ENCODE measurements around the gene WASHC4. TPM values are rescaled to one million over a fixed set of nuclear protein-coding genes. Genes with fewer than 3 reads are reported as not detected.

WASHC4 gene
- total RNA-seq, 1 experiment from 2014 or later: 28.7 TPM

DNA sequence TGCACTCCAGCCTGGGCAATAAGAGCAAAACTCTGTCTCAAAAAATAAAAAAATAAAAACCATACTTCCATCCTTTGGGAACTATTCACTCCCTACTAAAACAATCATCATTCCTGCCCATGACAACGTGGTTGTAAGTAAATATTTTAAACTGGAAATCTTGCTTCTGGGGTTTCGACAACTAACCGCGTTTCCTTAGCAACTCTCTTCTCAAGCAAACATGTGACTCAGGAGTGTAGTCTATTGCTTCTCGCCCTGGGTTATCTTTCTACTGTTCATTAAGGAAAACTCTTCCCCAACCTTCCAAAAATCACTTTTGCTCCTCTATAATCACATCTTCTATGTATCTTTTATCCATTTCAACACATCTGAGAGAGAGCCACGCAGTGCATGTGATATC lies 106.6 kb downstream of the WASHC4 start:
- TF ChIP-seq, protein P1, sequence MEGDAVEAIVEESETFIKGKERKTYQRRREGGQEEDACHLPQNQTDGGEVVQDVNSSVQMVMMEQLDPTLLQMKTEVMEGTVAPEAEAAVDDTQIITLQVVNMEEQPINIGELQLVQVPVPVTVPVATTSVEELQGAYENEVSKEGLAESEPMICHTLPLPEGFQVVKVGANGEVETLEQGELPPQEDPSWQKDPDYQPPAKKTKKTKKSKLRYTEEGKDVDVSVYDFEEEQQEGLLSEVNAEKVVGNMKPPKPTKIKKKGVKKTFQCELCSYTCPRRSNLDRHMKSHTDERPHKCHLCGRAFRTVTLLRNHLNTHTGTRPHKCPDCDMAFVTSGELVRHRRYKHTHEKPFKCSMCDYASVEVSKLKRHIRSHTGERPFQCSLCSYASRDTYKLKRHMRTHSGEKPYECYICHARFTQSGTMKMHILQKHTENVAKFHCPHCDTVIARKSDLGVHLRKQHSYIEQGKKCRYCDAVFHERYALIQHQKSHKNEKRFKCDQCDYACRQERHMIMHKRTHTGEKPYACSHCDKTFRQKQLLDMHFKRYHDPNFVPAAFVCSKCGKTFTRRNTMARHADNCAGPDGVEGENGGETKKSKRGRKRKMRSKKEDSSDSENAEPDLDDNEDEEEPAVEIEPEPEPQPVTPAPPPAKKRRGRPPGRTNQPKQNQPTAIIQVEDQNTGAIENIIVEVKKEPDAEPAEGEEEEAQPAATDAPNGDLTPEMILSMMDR (conservative IDR thresholded peaks at IDR 0.05): no peak
- TF ChIP-seq EZH2 (IDR thresholded peaks at IDR 0.05; ENCODE audit: low read depth): no peak
- no peaks in the 10 kb centered on the region for H4K20me1 ChIP-seq (ENCODE audit: insufficient read depth)
- peak overlapping the region; percentile 75 for H3K27ac ChIP-seq
- H3K36me3 ChIP-seq (ENCODE audit: low read depth): no peaks in the 10 kb centered on the region; the same call in 1 of the 2 replicates
- no peaks in the 10 kb centered on the region for H3K79me2 ChIP-seq (ENCODE audit: low read depth)
- no peak overlapping the region for H3K4me3 ChIP-seq
- H2AFZ ChIP-seq: no peak overlapping the region
- no peaks in the 10 kb centered on the region for H3K9me3 ChIP-seq (ENCODE audit: insufficient read depth, low read depth)
- POLR2A ChIA-PET (ENCODE audit: unreplicated experiment): no interaction called here
- peak in 1 of 2 experiments; percentile 60 for DNase-seq
- peak overlapping the region; percentile 50; the same call in 1 of the 2 replicates for H3K4me2 ChIP-seq
- CTCF ChIA-PET: no interaction called here
- no peaks in the 10 kb centered on the region for H3K9me2 ChIP-seq (ENCODE audit: insufficient read depth)
- intact Hi-C loops (cut with micrococcal nuclease; ENCODE audit: unreplicated experiment): no loop called here
- BruUV-seq (replicated peaks): no TSS peak
- no peaks in the 10 kb centered on the region for H3K27me3 ChIP-seq (ENCODE audit: insufficient read depth, low read depth)
- H3F3A ChIP-seq (ENCODE audit: insufficient read depth, low read depth): peaks cover 8% of the 10 kb centered on the region; the same call in 1 of the 2 replicates
- peaks cover 31% of the 10 kb centered on the region for H3K4me1 ChIP-seq (replicated peaks; ENCODE audit: insufficient read depth)

DNA sequence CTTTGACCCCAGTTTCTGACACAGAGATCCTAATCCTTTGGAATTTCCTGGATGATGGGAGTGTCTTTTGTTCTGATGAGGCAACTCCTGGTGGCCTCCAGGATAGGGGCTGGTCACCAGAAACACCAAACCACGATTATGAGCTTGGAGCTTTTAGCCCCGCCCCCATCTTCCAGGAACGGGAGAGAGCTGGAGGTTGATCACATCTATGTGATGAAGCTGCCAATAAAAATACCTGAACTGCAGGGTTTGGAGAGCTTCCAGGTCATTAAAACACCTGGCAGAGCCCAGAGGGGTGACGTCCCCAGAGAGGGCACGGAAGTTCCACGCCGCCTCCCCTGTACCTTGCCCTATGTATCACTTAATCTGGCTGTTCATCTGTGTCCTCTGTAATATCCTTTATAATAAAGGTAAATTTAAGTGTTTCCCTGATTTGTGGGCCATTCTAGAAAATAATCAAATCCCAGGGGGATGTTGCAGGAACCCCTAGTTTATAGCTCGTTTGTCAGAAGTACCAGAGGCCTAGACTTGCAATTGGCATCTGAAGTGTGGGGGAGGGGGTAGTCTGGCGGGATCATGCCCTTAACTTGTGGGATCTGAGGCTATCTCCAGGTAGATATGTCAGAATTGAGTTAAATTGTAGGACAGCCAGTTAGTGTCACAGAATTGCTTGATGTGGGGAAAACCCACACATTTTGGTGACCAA lies 107.3 kb downstream of the WASHC4 start:
- Histone ChIP-seq H4K20me1 (ENCODE audit: insufficient read depth) (no peaks in the 10 kb centered on the region), H3K4me1 (replicated peaks; ENCODE audit: insufficient read depth) (peaks cover 31% of the 10 kb centered on the region), H3K9me2 (ENCODE audit: insufficient read depth) (no peaks in the 10 kb centered on the region), H2AFZ (no peak overlapping the region), H3K27ac (peak overlapping the region; percentile 75), H3K4me2 (peak overlapping the region; percentile 50), H3K27me3 (ENCODE audit: insufficient read depth, low read depth) (no peaks in the 10 kb centered on the region), H3F3A (ENCODE audit: insufficient read depth, low read depth) (peaks cover 8% of the 10 kb centered on the region; the same call in 1 of the 2 replicates), H3K79me2 (ENCODE audit: low read depth) (no peaks in the 10 kb centered on the region), H3K4me3 (no peak overlapping the region), H3K9me3 (ENCODE audit: insufficient read depth, low read depth) (no peaks in the 10 kb centered on the region), H3K36me3 (ENCODE audit: low read depth) (no peaks in the 10 kb centered on the region; the same call in 1 of the 2 replicates)
- DNase-seq: peak in 1 of 2 experiments; percentile 71
- no peak for TF ChIP-seq EZH2 (IDR thresholded peaks at IDR 0.05; ENCODE audit: low read depth)
- TF ChIP-seq, protein P1 (conservative IDR thresholded peaks at IDR 0.05): no peak
- CTCF ChIA-PET: no interaction called here
- intact Hi-C loops (cut with micrococcal nuclease; ENCODE audit: unreplicated experiment): no loop called here
- no TSS peak for BruUV-seq (replicated peaks)
- POLR2A ChIA-PET (ENCODE audit: unreplicated experiment): no interaction called here

DNA sequence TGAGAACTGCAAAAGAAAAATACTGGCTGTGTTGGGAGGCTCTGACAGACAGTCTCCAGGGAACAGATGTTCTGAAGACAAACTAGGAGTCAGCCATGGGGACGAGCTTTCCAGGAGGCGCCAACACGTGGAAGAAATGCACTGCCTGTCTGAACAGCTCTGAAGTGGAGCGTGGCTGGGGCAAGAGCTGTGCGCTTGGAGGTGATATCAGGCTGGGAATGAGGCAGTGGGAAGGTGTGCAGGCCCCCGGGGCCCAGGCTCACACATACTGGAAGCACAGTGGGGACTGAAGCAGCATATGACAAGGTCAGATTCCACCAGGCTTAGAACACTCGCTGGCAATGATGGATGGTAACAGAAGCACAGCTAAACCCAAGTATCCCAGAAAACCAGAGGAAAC lies 110.9 kb downstream of the WASHC4 start:
- Histone ChIP-seq H3K4me1 (replicated peaks; ENCODE audit: insufficient read depth) (peaks cover 31% of the 10 kb centered on the region), H3K27ac (no peak overlapping the region), H2AFZ (no peak overlapping the region), H3F3A (ENCODE audit: insufficient read depth, low read depth) (peaks cover 8% of the 10 kb centered on the region; the same call in 1 of the 2 replicates), H4K20me1 (ENCODE audit: insufficient read depth) (no peaks in the 10 kb centered on the region), H3K79me2 (ENCODE audit: low read depth) (no peaks in the 10 kb centered on the region), H3K27me3 (ENCODE audit: insufficient read depth, low read depth) (no peaks in the 10 kb centered on the region), H3K36me3 (ENCODE audit: low read depth) (no peaks in the 10 kb centered on the region; the same call in 1 of the 2 replicates), H3K4me3 (no peak overlapping the region), H3K9me3 (ENCODE audit: insufficient read depth, low read depth) (no peaks in the 10 kb centered on the region), H3K9me2 (ENCODE audit: insufficient read depth) (no peaks in the 10 kb centered on the region), H3K4me2 (no peak overlapping the region)
- CTCF ChIA-PET: no interaction called here
- intact Hi-C loops (cut with micrococcal nuclease; ENCODE audit: unreplicated experiment): no loop called here
- BruUV-seq (replicated peaks): no TSS peak
- no peak for TF ChIP-seq EZH2 (IDR thresholded peaks at IDR 0.05; ENCODE audit: low read depth)
- TF ChIP-seq, protein P1 (conservative IDR thresholded peaks at IDR 0.05): no peak
- DNase-seq: no peak
- POLR2A ChIA-PET (ENCODE audit: unreplicated experiment): interaction anchor here (0.5 kb wide), 1 partner anchor 57 kb away, joined by 6 read pairs; no protein-coding TSS in a partner anchor

Other genes starting within 250 kb of the WASHC4 start
- gene SLC41A2, start 149.4 kb upstream of the WASHC4 start, total RNA-seq (2021): 12.7 and 14.8 TPM in 2 replicates
- gene NOPCHAP1, start 121.4 kb upstream of the WASHC4 start, total RNA-seq (2021): 20.1 and 21.7 TPM in 2 replicates
- gene ALDH1L2, start 23.3 kb upstream of the WASHC4 start, total RNA-seq (2021): 2.2 and 5.0 TPM in 2 replicates
- 24.3 and 24.6 TPM in 2 replicates for gene APPL2, start 128.4 kb downstream of the WASHC4 start, total RNA-seq (2021)
- gene C12orf75, start 223.0 kb downstream of the WASHC4 start, total RNA-seq (2021): 0.83 and 1.3 TPM in 2 replicates